Left cardiac atrium (tissue), 4 donors: ENCODE data around the gene RAB5A. TPM values are rescaled to one million over a fixed set of nuclear protein-coding genes. Genes with fewer than 3 reads are reported as not detected.
"Not testable (repeated sequence)": the region's sequence is repeated elsewhere in the genome, so short reads cannot be mapped to it uniquely, and the experiment has no call there.

Experiments used
- ATAC-seq, 2 donors: fragments of 200-7000 bp; cut with Tn5 transposase; one replicate each; pipeline ENCODE4 v1.9.1; 2020; ENCODE audit warnings: mild to moderate bottlenecking in 2 of 2, moderate library complexity in 2 of 2
- DNase-seq: peaks from one replicate; pipeline ENCODE4 v3.0.0-alpha.2; 2020
- intact Hi-C, 2 donors: fragments of 100-400 bp; cut with DNase I; formaldehyde crosslinking; loops; one replicate each; pipeline versions ENCODE4 v1.14.1 to v1.15.1; 2022 to 2023
- total RNA-seq, 2 donors: library from RNA; stranded (reverse); fragmentation: NEBNext Ultra II Directional; extraction: Animal tissue kit (Norgen Biotek cat#: 25700); gene quantifications; one replicate each; pipeline ENCODE4 v1.2.1, GENCODE V29; 2021
- donor health status: DM: no; HTN: yes; CAD: no.
- donor health status: DM: no; HTN: yes; CAD: no; lungs with severe emphysema.
- donor health status: DM: yes; HTN: yes; CAD: no.
- donor health status: Dilated cardiomyopathy.

Gene RAB5A
- total RNA-seq, 2 donors from 2014 or later, result 40.9 to 71.2 TPM

- no peak for ATAC-seq
- intact Hi-C loops, result no loop called here
- DNase-seq, result no peak
Measured at GRCh38 chr3:20013396-20013795, 66.5 kb downstream of the RAB5A start.

- ATAC-seq (no peak), DNase-seq (no peak)
- intact Hi-C loops, result no loop called here
Measured at GRCh38 chr3:20015525-20015924, 68.6 kb downstream of the RAB5A start.

DNA sequence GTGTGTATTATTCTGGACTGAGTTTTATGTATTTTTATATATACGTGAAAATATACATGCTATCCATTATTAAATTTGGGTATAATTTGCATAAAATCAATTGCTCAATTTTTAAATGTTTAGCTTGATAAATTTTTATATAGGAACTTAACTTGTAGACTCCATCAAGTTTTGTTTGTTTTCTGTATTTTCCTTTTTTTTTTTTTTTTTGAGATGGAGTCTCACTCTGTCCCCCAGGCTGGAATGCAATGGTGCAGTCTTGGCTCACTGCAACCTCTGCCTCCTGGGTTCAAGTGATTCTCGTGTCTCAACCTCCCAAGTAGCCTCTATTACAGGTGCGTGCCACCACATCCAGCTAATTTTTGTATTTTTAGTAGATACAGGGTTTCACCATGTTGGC, 69.2 kb downstream of the RAB5A start:
- DNase-seq, intact Hi-C loops, ATAC-seq: not testable (repeated sequence)

DNA sequence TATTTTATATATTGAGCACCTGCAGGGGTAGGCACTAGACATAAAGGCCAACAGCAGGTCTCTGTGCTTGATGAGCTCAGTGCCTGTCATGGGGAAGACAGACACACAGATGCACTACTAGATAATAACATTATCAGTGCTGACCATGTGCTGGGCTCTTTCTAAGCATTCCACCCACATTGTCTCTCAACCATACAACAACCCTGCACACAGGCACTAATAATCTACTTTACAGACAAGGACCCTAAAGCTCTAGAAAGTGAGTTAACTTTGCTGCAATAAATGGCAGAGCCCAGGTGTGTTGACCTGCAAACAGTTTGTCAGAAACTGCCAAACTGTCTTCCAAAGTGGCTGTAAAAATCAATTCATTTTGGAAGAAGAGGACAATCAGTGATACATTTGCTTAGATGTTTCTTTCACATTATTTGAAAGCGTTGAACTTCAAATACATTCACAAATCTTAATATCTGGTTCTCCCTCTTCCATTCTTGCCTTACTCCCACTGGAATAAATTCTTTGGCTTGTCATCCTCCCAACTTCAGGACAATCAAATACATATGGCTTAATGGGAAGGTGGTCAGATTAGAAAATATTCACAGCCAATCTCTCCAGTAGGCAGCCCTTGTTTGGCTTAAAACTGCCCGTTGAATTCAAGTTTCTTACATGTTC, 76.2 kb downstream of the RAB5A start:
- intact Hi-C loops, result no loop called here
- no peak for ATAC-seq
- DNase-seq, result no peak

DNA sequence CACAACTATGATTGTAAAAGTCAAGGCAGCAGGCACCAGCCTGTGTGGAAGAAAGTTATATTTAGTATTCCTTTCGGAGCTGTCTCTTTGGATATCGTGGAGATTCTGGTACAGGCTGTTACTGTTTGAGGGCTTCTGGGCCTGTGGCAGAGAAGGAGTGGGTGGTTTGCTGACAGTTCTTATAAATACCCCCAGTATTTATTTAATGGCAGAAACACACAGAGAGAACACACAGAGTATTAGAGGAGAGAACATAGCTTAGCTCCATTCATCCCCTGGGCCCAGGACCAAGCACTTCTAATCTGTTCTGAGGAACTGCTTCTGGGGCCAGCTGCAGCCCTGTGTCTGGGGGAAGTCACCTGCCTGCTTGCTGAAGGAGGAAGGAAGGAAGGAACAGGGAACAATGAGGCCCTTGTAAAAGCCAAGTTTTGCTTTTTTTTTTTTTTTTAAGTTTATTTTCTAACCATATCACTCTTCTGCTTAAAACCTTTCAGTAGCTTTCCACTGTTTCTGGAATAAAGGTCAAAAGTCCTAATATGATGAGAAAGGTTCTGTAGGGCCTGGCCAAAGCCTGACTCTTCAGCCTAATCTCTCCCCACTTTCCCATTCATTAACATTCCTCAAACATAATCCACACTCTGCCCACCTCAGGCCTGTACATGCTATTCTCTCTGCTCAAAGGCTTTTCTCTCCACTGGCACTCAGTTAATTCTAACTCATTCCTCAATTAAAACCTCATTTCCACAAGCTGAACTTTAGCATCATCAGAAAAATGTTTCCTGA, 76.9 kb downstream of the RAB5A start:
- intact Hi-C loops, result no loop called here
- DNase-seq (peak; percentile 41), ATAC-seq (peak; percentile 81 to 86)

- ATAC-seq, result no peak
- intact Hi-C loops, result no loop called here
Measured at GRCh38 chr3:20027136-20027535, 80.2 kb downstream of the RAB5A start.

GRCh38 chr3:20028905-20029331, 82.0 kb downstream of the RAB5A start:
- intact Hi-C loops, result no loop called here
- ATAC-seq (no peak), DNase-seq (no peak)

More at GRCh38 chr3:20027136-20027535, 80.2 kb downstream of the RAB5A start:
- DNase-seq, result no peak

GRCh38 chr3:20031939-20032338, 85.0 kb downstream of the RAB5A start:
- ATAC-seq, DNase-seq, intact Hi-C loops: not testable (repeated sequence)

Other genes starting within 250 kb of the RAB5A start
- gene EFHB, start 12.9 kb upstream of the RAB5A start, total RNA-seq, result under 1 TPM; 0.59 to 0.76 TPM
- not detected for gene PP2D1, start 65.2 kb downstream of the RAB5A start, total RNA-seq
- gene KAT2B, start 93.3 kb downstream of the RAB5A start, total RNA-seq, result 10 to 100 TPM; 59.8 to 73.3 TPM
- under 1 TPM in 1 of 2 donors, not detected in 1; 0.80 TPM for gene SGO1, start 239.1 kb downstream of the RAB5A start, total RNA-seq